Vagina (tissue), 2 donors: Measurements from ENCODE around the gene CLCNKA.

Experiments used
- CTCF ChIP-seq, 3 experiments: fragments of 450-650 bp in 2 of 3; fragments of 200-600 bp in 1 of 3; sonication (generic) in 1 of 3; IDR thresholded peaks; one replicate each; pipeline ENCODE4 v1.5.1; 2017 to 2019; ENCODE audit warnings: antibody characterized with exemption in 3 of 3, mild to moderate bottlenecking in 2 of 3, moderate library complexity in 2 of 3
- POLR2A ChIP-seq, 2 donors: fragments of 450-650 bp; IDR thresholded peaks; one replicate each; pipeline ENCODE4 v1.6.1; 2017; ENCODE audit warnings: antibody characterized with exemption in 2 of 2, mild to moderate bottlenecking in 2 of 2, moderate library complexity in 2 of 2
- POLR2AphosphoS5 ChIP-seq, 2 donors: sonication (generic); formaldehyde crosslinking; IDR thresholded peaks; one replicate each; pipeline ENCODE4 v1.9.0; 2017; ENCODE audit warnings: antibody characterized with exemption in 2 of 2, mild to moderate bottlenecking in 2 of 2, low read depth in 1 of 2; ENCODE audit not compliant: insufficient read depth in 1 of 2

DNA sequence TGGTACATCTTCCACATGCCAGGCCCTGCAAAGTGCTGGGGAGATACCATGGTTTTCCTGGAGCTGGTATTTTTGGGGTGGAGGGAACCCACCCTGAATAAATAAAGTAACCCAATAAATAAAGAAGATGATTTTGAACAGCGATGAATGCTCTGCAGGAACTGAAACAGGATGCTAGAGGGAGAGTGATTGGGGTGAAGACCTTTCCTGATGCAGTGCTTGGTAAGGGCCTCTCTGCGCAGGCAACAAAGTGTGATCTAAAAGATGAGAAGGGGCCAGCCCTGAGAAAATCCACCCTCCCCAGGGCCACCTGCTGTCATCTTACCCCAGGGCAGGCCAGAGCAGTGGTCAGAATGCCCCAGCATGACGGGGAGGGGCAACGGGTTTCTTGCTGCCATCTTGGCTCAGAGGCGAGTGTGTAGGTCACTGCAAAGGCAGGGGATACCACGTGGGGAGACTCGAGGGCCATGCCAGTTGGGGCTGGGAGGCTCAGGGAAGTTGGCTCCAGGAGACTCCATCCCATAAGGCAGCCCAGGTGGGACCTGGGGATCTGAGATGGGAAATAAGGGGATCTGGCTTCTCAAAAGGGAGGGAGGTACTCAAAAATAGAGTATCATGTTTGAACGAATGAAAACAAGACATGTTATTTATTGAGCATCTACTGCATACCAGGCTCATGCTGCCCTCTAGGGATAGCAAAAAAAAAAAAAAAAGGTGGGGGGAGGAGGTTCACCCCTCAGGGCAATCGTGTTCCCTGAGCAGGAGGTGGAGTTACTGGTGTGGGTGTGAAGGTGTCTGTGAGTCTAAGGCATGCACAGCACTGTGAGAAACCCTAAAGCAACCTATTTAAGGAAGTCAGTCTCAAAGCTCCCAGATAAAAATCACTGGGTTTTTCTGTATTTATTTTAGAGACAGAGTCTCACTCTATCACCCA is 15.0 kb upstream of the CLCNKA start:
- no peak for TF ChIP-seq POLR2AphosphoS5 (IDR thresholded peaks at IDR 0.05; ENCODE audit: insufficient read depth in 1 of 2, low read depth in 1 of 2)
- TF ChIP-seq CTCF (IDR thresholded peaks at IDR 0.05): no peak
- TF ChIP-seq POLR2A (IDR thresholded peaks at IDR 0.05): no peak
